CD4-positive, alpha-beta T cell treated with Interleukin-17A for 4 hours (primary cell): Measurements from ENCODE around the gene SLC17A7.

Experiments used
- DNase-seq: peaks from one replicate; pipeline ENCODE4 v3.0.0-alpha.2; 2020; ENCODE audit warnings: mixed read lengths

SLC17A7 gene

GRCh38 chr19:49443366-49444099, 2.2 kb upstream of the SLC17A7 start:
- DNase-seq = peak; percentile 95

- DNase-seq = peak; percentile 72
These were observed 1.5 kb upstream of the SLC17A7 start for GRCh38 chr19:49442771-49443365.

GRCh38 chr19:49442354-49442753, 1.0 kb upstream of the SLC17A7 start:
- peak; percentile 25 for DNase-seq

- no peak for DNase-seq
These were observed 628 bp upstream of the SLC17A7 start for GRCh38 chr19:49441960-49442350.

- DNase-seq = no peak
These were observed 703 bp downstream of the SLC17A7 start for GRCh38 chr19:49440439-49441209.

- no peak for DNase-seq
These were observed 1.5 kb downstream of the SLC17A7 start for GRCh38 chr19:49439836-49440235.

GRCh38 chr19:49438261-49438660, 3.1 kb downstream of the SLC17A7 start:
- no peak for DNase-seq

GRCh38 chr19:49437231-49437630, 4.1 kb downstream of the SLC17A7 start:
- DNase-seq = no peak

GRCh38 chr19:49436381-49437017, 4.8 kb downstream of the SLC17A7 start:
- peak; percentile 57 for DNase-seq

GRCh38 chr19:49435670-49436069, 5.7 kb downstream of the SLC17A7 start:
- no peak for DNase-seq

- DNase-seq = no peak
These were observed 6.3 kb downstream of the SLC17A7 start for GRCh38 chr19:49434907-49435583.

- no peak for DNase-seq
These were observed 8.0 kb downstream of the SLC17A7 start for GRCh38 chr19:49433240-49433901.

- DNase-seq = peak; percentile 48
These were observed 8.9 kb downstream of the SLC17A7 start for GRCh38 chr19:49432141-49433073.

GRCh38 chr19:49431330-49431749, 10.0 kb downstream of the SLC17A7 start:
- peak; percentile 35 for DNase-seq

- DNase-seq = peak; percentile 36
These were observed 10.5 kb downstream of the SLC17A7 start for GRCh38 chr19:49430678-49431329.

GRCh38 chr19:49430172-49430677, 11.1 kb downstream of the SLC17A7 start:
- DNase-seq = no peak

GRCh38 chr19:49428547-49429451, 12.5 kb downstream of the SLC17A7 start:
- no peak for DNase-seq

GRCh38 chr19:49427855-49428546, 13.3 kb downstream of the SLC17A7 start:
- peak; percentile 51 for DNase-seq
